ENCODE results near the gene TOP3B. TPM values are rescaled to one million over a fixed set of nuclear protein-coding genes. Genes with fewer than 3 reads are reported as not detected.

The TOP3B gene
- total RNA-seq, 1 experiment from 2014 or later, result 68.6 TPM

DNA sequence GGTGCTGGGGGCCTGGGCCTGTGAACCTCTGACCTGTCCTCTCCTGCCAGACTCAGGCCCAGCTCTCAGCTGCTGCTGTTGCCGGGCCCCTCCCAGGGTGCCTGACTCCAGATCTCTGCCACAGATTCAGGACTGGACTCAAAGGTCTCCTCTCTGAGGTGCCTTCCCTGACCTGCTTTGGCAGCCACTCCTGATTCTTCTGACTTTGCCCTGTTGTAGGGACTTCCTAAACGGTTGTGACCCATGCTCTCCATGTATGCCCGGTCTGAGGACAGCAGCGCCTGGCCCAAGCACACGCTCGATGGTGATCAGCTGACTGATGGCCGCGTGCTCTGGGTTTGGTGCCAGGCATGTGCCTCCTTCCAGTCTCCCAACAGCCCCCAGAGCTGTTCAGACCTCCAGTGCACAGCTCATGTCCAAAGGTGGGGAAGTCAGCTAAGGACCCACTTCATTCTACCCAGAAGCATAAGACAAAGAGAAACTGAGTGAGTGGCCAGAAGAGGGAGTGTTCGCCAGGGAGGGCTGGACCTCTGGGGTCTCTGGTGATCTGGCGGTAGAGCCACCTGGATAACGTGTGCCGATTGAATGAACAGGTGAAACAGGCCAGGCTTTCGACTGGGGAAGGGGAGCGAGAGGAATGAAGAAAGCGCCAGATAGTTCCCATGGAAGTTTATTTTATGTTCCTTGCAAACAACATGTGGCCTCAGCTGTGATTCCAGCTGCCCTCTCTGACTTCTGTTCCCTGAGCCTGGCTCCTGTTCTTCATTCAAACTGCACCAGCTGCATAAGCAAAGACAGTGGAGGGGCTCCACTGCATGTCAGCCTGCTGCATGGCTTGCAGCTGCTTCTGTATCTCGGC, 8.1 kb upstream of the TOP3B start (continued):
- TF ChIP-seq, protein P1, sequence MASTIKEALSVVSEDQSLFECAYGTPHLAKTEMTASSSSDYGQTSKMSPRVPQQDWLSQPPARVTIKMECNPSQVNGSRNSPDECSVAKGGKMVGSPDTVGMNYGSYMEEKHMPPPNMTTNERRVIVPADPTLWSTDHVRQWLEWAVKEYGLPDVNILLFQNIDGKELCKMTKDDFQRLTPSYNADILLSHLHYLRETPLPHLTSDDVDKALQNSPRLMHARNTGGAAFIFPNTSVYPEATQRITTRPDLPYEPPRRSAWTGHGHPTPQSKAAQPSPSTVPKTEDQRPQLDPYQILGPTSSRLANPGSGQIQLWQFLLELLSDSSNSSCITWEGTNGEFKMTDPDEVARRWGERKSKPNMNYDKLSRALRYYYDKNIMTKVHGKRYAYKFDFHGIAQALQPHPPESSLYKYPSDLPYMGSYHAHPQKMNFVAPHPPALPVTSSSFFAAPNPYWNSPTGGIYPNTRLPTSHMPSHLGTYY (CRISPR knock-in tag; IDR thresholded peaks at IDR 0.05), result no peak

DNA sequence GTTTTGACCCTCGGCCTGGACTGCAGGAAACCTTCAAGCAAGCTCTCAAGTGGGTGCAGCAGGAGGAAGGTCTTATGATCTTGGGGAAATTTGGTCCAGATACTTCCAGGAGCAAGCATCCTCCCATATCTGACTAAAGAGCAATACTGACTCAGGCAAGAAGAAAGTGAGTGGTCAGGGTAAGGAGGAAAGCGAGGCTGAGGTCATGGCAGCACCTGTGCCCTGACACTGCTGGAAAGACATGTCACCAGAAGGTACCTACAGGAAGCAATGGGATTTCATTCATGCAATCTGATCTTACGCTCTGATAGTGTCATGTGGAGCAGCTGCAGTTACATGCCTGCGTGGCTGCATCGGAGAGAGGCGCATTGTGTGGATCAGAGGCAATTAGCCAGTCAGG, 6.5 kb upstream of the TOP3B start:
- Mint-ChIP-seq H3K36me3 (no peaks in the 10 kb centered on the region), H3K27me3 (ENCODE audit: low read depth) (peaks cover 91% of the 10 kb centered on the region), H3K27ac (no peak overlapping the region), H3K4me1 (no peaks in the 10 kb centered on the region), H3K4me3 (no peak overlapping the region), H3K9me3 (no peaks in the 10 kb centered on the region)
- ChIA-PET CTCF (no interaction called here), POLR2A (no interaction called here)
- no peak for TF ChIP-seq GABPB1 (CRISPR knock-in tag; IDR thresholded peaks at IDR 0.05)
- TF ChIP-seq MXD4 (CRISPR knock-in tag; IDR thresholded peaks at IDR 0.05; ENCODE audit: borderline replicate concordance), result no peak
- TF ChIP-seq, protein P1 (CRISPR knock-in tag; IDR thresholded peaks at IDR 0.05), result no peak
- no peak for TF ChIP-seq TEAD1 (CRISPR knock-in tag; IDR thresholded peaks at IDR 0.05)
- TF ChIP-seq IRF2 (CRISPR knock-in tag; IDR thresholded peaks at IDR 0.05; ENCODE audit: borderline replicate concordance, low read depth), result no peak
- no peak for TF ChIP-seq ELF4 (CRISPR knock-in tag; IDR thresholded peaks at IDR 0.05; ENCODE audit: low read depth)
- no peak for TF ChIP-seq JAZF1 (CRISPR knock-in tag; IDR thresholded peaks at IDR 0.05)
- TF ChIP-seq ZNF396 (CRISPR knock-in tag; IDR thresholded peaks at IDR 0.05; ENCODE audit: borderline replicate concordance), result no peak
- TF ChIP-seq ETV6 (CRISPR knock-in tag; IDR thresholded peaks at IDR 0.05), result no peak
- TF ChIP-seq, protein P2, sequence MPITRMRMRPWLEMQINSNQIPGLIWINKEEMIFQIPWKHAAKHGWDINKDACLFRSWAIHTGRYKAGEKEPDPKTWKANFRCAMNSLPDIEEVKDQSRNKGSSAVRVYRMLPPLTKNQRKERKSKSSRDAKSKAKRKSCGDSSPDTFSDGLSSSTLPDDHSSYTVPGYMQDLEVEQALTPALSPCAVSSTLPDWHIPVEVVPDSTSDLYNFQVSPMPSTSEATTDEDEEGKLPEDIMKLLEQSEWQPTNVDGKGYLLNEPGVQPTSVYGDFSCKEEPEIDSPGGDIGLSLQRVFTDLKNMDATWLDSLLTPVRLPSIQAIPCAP (CRISPR knock-in tag; IDR thresholded peaks at IDR 0.05), result no peak
- TF ChIP-seq ATF1 (CRISPR knock-in tag; IDR thresholded peaks at IDR 0.05), result no peak
- no peak for TF ChIP-seq MYBL2 (CRISPR knock-in tag; IDR thresholded peaks at IDR 0.05)
- TF ChIP-seq NFATC4 (CRISPR knock-in tag; IDR thresholded peaks at IDR 0.05), result no peak
- TF ChIP-seq CREB1 (CRISPR knock-in tag; IDR thresholded peaks at IDR 0.05), result no peak
- no peak for TF ChIP-seq ZNF423 (CRISPR knock-in tag; IDR thresholded peaks at IDR 0.05)
- DNase-seq (ENCODE audit: low spot score) (no peak), ATAC-seq (no peak)

DNA sequence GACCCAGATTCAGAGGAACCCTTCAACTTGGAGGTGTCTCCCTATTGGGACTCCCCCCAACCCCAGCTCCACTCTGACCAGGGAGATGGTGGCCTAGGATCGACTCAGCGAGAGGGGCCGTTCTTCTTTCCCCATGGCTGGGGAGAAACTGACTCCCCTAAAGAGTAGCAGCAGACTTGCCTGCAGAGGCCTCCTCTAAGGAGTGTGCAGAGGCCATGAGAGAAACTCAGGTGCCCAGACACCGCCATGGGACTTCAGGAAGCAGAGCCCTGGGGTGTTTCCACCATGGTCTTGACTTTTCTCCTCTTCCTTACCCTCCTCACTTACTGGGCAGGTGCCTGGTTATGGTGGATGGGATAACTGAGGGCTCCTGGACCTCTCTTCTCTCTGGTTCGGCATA, 2.6 kb upstream of the TOP3B start:
- Mint-ChIP-seq H3K36me3 (no peaks in the 10 kb centered on the region), H3K4me1 (peaks cover 8% of the 10 kb centered on the region), H3K27me3 (ENCODE audit: low read depth) (peaks cover 53% of the 10 kb centered on the region), H3K9me3 (no peaks in the 10 kb centered on the region), H3K4me3 (no peak overlapping the region), H3K27ac (no peak overlapping the region)
- ChIA-PET CTCF (interaction anchor here (0.7 to 4.2 kb wide), 28 partner anchors 9 to 222 kb away, joined by 3 to 31 read pairs (median 4); partner anchors contain the start of gene PPM1F), POLR2A (no interaction called here)
- no peak for ATAC-seq
- no peak for DNase-seq (ENCODE audit: low spot score)
- TF ChIP-seq, protein P3, sequence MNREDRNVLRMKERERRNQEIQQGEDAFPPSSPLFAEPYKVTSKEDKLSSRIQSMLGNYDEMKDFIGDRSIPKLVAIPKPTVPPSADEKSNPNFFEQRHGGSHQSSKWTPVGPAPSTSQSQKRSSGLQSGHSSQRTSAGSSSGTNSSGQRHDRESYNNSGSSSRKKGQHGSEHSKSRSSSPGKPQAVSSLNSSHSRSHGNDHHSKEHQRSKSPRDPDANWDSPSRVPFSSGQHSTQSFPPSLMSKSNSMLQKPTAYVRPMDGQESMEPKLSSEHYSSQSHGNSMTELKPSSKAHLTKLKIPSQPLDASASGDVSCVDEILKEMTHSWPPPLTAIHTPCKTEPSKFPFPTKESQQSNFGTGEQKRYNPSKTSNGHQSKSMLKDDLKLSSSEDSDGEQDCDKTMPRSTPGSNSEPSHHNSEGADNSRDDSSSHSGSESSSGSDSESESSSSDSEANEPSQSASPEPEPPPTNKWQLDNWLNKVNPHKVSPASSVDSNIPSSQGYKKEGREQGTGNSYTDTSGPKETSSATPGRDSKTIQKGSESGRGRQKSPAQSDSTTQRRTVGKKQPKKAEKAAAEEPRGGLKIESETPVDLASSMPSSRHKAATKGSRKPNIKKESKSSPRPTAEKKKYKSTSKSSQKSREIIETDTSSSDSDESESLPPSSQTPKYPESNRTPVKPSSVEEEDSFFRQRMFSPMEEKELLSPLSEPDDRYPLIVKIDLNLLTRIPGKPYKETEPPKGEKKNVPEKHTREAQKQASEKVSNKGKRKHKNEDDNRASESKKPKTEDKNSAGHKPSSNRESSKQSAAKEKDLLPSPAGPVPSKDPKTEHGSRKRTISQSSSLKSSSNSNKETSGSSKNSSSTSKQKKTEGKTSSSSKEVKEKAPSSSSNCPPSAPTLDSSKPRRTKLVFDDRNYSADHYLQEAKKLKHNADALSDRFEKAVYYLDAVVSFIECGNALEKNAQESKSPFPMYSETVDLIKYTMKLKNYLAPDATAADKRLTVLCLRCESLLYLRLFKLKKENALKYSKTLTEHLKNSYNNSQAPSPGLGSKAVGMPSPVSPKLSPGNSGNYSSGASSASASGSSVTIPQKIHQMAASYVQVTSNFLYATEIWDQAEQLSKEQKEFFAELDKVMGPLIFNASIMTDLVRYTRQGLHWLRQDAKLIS (CRISPR knock-in tag; IDR thresholded peaks at IDR 0.05; ENCODE audit: borderline replicate concordance), result no peak
- TF ChIP-seq, protein P1 (CRISPR knock-in tag; IDR thresholded peaks at IDR 0.05), result no peak
- TF ChIP-seq, protein P4, sequence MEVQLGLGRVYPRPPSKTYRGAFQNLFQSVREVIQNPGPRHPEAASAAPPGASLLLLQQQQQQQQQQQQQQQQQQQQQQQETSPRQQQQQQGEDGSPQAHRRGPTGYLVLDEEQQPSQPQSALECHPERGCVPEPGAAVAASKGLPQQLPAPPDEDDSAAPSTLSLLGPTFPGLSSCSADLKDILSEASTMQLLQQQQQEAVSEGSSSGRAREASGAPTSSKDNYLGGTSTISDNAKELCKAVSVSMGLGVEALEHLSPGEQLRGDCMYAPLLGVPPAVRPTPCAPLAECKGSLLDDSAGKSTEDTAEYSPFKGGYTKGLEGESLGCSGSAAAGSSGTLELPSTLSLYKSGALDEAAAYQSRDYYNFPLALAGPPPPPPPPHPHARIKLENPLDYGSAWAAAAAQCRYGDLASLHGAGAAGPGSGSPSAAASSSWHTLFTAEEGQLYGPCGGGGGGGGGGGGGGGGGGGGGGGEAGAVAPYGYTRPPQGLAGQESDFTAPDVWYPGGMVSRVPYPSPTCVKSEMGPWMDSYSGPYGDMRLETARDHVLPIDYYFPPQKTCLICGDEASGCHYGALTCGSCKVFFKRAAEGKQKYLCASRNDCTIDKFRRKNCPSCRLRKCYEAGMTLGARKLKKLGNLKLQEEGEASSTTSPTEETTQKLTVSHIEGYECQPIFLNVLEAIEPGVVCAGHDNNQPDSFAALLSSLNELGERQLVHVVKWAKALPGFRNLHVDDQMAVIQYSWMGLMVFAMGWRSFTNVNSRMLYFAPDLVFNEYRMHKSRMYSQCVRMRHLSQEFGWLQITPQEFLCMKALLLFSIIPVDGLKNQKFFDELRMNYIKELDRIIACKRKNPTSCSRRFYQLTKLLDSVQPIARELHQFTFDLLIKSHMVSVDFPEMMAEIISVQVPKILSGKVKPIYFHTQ (CRISPR knock-in tag; IDR thresholded peaks at IDR 0.05), result no peak
- TF ChIP-seq ZNF138 (CRISPR knock-in tag; conservative IDR thresholded peaks at IDR 0.05) (no peak), FOXJ3 (CRISPR knock-in tag; IDR thresholded peaks at IDR 0.05; ENCODE audit: borderline replicate concordance) (no peak), CREM (CRISPR knock-in tag; IDR thresholded peaks at IDR 0.05) (no peak), ZNF232 (CRISPR knock-in tag; IDR thresholded peaks at IDR 0.05) (no peak)
